Ishikawa (cell line): ENCODE data around the gene WDR4.

Experiments used
- CEBPB ChIP-seq: IDR thresholded peaks from 2 replicates; pipeline ENCODE4 v1.6.1; 2012
- CREB1 ChIP-seq: IDR thresholded peaks from 2 replicates; pipeline ENCODE4 v1.6.1; 2012; ENCODE audit warnings: low read depth
- EGR1 ChIP-seq: IDR thresholded peaks from 2 replicates; pipeline ENCODE4 v1.6.1; 2012
- EP300 ChIP-seq: IDR thresholded peaks from 2 replicates; pipeline ENCODE4 v1.6.1; 2012; ENCODE audit warnings: borderline replicate concordance
- FOXM1 ChIP-seq: IDR thresholded peaks from 2 replicates; pipeline ENCODE4 v1.6.1; 2012; ENCODE audit warnings: low read depth, borderline replicate concordance
- MAX ChIP-seq: IDR thresholded peaks from 2 replicates; pipeline ENCODE4 v1.6.1; 2012
- NFIC ChIP-seq: IDR thresholded peaks from 2 replicates; pipeline ENCODE4 v1.6.1; 2012
- RAD21 ChIP-seq: IDR thresholded peaks from 2 replicates; pipeline ENCODE4 v1.6.1; 2012; ENCODE audit warnings: low read depth
- REST ChIP-seq: IDR thresholded peaks from 2 replicates; pipeline ENCODE4 v1.6.1; 2012; ENCODE audit warnings: low read depth, mild to moderate bottlenecking
- TAF1 ChIP-seq: IDR thresholded peaks from 2 replicates; pipeline ENCODE4 v1.6.1; 2012; ENCODE audit warnings: low read depth, mild to moderate bottlenecking
- TCF12 ChIP-seq: IDR thresholded peaks from 2 replicates; pipeline ENCODE4 v1.6.1; 2012; ENCODE audit warnings: low read depth
- TEAD4 ChIP-seq: IDR thresholded peaks from 2 replicates; pipeline ENCODE4 v1.6.1; 2012
- USF1 ChIP-seq: IDR thresholded peaks from 2 replicates; pipeline ENCODE4 v1.6.1; 2012
- YY1 ChIP-seq: IDR thresholded peaks from 2 replicates; pipeline ENCODE4 v1.6.1; 2012; ENCODE audit warnings: low read depth
- ZBTB7A ChIP-seq: IDR thresholded peaks from 2 replicates; pipeline ENCODE4 v1.6.1; 2012; ENCODE audit warnings: low read depth

WDR4 gene

GRCh38 chr21:42858185-42858847, 21.0 kb downstream of the WDR4 start:
- no peak for TF ChIP-seq CREB1
- no peak for TF ChIP-seq USF1
- TF ChIP-seq TEAD4: no peak
- TF ChIP-seq REST: no peak
- no peak for TF ChIP-seq CEBPB
- no peak for TF ChIP-seq EP300
- no peak for TF ChIP-seq EGR1
- TF ChIP-seq RAD21: no peak
- no peak for TF ChIP-seq TAF1
- no peak for TF ChIP-seq FOXM1
- no peak for TF ChIP-seq NFIC
- no peak for TF ChIP-seq YY1
- TF ChIP-seq ZBTB7A: no peak
- TF ChIP-seq TCF12: no peak
- no peak for TF ChIP-seq MAX

- TF ChIP-seq USF1 (no peak), FOXM1 (no peak), RAD21 (no peak), TAF1 (no peak), MAX (no peak), ZBTB7A (no peak), NFIC (no peak), CEBPB (no peak)
Measured at GRCh38 chr21:42857216-42857615, 22.1 kb downstream of the WDR4 start.

GRCh38 chr21:42855937-42856335, 23.4 kb downstream of the WDR4 start:
- TF ChIP-seq ZBTB7A (no peak), CREB1 (no peak), EP300 (no peak), EGR1 (no peak), USF1 (no peak), TCF12 (no peak), FOXM1 (no peak), REST (no peak)

GRCh38 chr21:42855171-42855936, 24.0 kb downstream of the WDR4 start:
- TF ChIP-seq EGR1 (no peak), TEAD4 (no peak), EP300 (no peak), NFIC (no peak), CREB1 (no peak), USF1 (no peak), TAF1 (no peak), FOXM1 (no peak), REST (no peak), YY1 (no peak), CEBPB (no peak), MAX (no peak), ZBTB7A (no peak), RAD21 (no peak), TCF12 (no peak)
